ENCODE measurements around the gene GCNT3. TPM values are rescaled to one million over a fixed set of nuclear protein-coding genes. Genes with fewer than 3 reads are reported as not detected.

GCNT3 gene
- total RNA-seq, result not detected in 2 replicates

GRCh38 chr15:59611276-59612260 is at the start of gene GCNT3:
Gene GCNT3, plus strand, starts transcription at chr15:59611783. Its CDS starts 6,456 bp downstream, at chr15:59618239.

GRCh38 chr15:59656897-59657634 is 45.5 kb downstream of the GCNT3 start, which contains the start of gene GTF2A2:
Gene GTF2A2, minus strand, starts transcription at chr15:59657515. Its CDS starts 5,238 bp downstream, at chr15:59652277.

Other genes with a start within 250 kb of the GCNT3 start
- 36.6 and 51.6 TPM in 2 replicates for gene MYO1E, start 238.9 kb upstream of the GCNT3 start, total RNA-seq
- 0.50 and 0.59 TPM in 2 replicates for gene FAM81A, start 173.6 kb upstream of the GCNT3 start, total RNA-seq
- gene GTF2A2, start 45.7 kb downstream of the GCNT3 start, total RNA-seq, result 27.6 and 38.0 TPM in 2 replicates
- gene BNIP2, start 77.5 kb downstream of the GCNT3 start, total RNA-seq, result 37.8 and 58.2 TPM in 2 replicates